ENCODE data around the gene CUBN.

CUBN gene

DNA sequence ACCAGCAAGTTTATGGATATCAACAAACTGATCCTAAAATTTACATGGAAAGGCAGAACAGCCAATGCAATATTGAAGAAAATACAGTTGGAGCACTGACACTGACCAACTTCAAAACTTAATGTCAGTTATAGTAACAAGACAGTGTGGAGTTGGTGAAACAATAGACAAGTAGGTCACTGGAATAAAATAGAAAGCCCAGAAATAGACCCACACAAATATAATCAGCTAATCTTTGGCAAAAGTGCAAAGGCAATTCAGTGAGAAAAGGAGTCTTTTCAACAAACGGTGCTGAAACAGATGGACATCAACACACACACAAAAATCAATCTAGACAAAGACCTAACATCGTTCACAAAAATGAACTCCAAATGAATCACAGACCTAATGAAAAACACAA is 326.1 kb downstream of the CUBN start:
- Histone ChIP-seq H3K9me3 (no peaks in the 10 kb centered on the region), H3K27me3 (no peaks in the 10 kb centered on the region), H3K27ac (no peak overlapping the region), H3K36me3 (peaks cover 0 to 6% (median 0%) of the 10 kb centered on the region in 3 donors), H3K4me3 (no peak overlapping the region), H3K4me1 (peaks cover 0 to 12% (median 3%) of the 10 kb centered on the region in 4 donors)
- TF ChIP-seq, protein P1, sequence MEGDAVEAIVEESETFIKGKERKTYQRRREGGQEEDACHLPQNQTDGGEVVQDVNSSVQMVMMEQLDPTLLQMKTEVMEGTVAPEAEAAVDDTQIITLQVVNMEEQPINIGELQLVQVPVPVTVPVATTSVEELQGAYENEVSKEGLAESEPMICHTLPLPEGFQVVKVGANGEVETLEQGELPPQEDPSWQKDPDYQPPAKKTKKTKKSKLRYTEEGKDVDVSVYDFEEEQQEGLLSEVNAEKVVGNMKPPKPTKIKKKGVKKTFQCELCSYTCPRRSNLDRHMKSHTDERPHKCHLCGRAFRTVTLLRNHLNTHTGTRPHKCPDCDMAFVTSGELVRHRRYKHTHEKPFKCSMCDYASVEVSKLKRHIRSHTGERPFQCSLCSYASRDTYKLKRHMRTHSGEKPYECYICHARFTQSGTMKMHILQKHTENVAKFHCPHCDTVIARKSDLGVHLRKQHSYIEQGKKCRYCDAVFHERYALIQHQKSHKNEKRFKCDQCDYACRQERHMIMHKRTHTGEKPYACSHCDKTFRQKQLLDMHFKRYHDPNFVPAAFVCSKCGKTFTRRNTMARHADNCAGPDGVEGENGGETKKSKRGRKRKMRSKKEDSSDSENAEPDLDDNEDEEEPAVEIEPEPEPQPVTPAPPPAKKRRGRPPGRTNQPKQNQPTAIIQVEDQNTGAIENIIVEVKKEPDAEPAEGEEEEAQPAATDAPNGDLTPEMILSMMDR (IDR thresholded peaks at IDR 0.05) = no peak
- intact Hi-C loops (cut with DNase I; ENCODE audit: low total_unique reads) = no loop called here
- no peak for DNase-seq

DNA sequence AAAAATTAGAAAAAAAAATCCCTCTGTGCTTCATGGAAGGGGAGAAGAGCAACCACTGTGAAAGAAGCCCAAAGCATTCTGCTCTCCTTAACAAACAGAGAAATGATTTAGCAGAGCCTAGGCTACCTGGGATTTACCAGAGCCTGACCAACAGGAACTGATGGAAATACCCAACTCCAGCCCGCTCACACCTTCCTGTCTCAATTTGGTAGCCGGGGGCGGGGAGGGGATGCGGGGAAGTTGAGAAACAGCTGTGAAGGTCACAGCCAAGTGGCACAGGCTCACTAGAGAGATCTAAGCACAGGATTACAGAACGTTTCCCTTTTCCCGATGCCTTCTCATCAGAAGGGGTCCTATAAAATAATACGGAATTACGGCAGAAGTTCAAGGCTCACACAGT is 330.0 kb downstream of the CUBN start:
- H3K4me1 ChIP-seq = peaks cover 0 to 12% (median 3%) of the 10 kb centered on the region in 4 donors
- no peak overlapping the region for H3K27ac ChIP-seq
- intact Hi-C loops (cut with DNase I; ENCODE audit: low total_unique reads) = no loop called here
- no peaks in the 10 kb centered on the region for H3K9me3 ChIP-seq
- TF ChIP-seq, protein P1 (IDR thresholded peaks at IDR 0.05) = no peak
- no peak overlapping the region for H3K4me3 ChIP-seq
- no peaks in the 10 kb centered on the region for H3K27me3 ChIP-seq
- no peak for DNase-seq
- H3K36me3 ChIP-seq = no peaks in the 10 kb centered on the region

DNA sequence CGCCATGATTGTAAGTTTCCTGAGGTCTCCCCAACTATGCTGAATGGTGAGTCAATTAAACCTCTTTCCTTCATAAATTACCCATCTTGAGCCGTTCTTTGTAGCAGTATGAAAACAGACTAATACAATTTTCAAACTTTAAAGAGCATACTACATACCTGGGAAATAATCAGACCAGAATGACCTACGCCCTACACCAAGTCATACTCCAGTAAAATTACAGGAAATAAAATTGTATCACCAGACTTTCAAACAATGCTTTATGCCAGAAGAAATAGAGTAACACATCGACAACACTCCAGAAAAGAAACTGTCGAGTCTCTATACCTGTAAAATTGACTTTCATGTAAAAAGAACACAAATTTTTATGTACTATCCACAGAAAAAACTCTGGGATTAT is 331.0 kb downstream of the CUBN start:
- Histone ChIP-seq H3K36me3 (no peaks in the 10 kb centered on the region), H3K4me1 (peaks cover 0 to 11% (median 2%) of the 10 kb centered on the region in 4 donors), H3K9me3 (no peaks in the 10 kb centered on the region), H3K27ac (no peak overlapping the region), H3K27me3 (no peaks in the 10 kb centered on the region), H3K4me3 (no peak overlapping the region)
- DNase-seq = no peak
- intact Hi-C loops (cut with DNase I; ENCODE audit: low total_unique reads) = no loop called here
- TF ChIP-seq, protein P1 (IDR thresholded peaks at IDR 0.05) = no peak

DNA sequence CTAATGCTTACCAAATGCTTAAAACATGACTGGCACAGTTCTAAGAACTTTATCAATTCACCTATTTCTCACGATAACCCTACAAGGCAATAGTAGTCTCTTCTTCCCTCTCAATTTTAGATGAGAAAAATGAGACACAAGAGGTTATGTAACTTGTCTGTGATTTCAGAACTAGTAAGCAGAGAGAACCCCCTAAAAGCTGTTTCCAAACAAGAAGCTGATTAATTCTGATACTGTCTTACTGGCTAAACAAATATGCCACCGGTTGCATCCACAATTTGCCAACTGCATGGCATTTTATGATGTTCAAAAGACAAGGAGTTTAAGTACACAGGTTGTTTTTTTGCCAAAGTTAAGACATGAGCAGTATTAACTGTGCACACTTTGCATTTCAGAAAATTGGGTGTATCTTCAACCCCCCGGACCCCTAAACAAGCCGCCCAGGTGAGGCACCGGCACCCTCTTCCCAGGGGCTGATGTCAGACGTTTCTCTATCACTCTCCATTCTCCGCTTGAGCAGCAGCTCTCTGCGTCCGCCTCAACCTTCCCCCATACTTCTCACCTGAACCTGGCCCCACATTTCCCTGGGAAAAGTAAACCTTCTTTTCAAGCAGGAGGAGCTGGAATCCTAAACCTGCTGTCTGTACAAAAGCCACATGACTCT is 334.1 kb downstream of the CUBN start:
- Histone ChIP-seq H3K4me3 (no peak overlapping the region), H3K27me3 (no peaks in the 10 kb centered on the region), H3K27ac (no peak overlapping the region), H3K9me3 (no peaks in the 10 kb centered on the region), H3K4me1 (peaks cover 0 to 15% (median 3%) of the 10 kb centered on the region in 4 donors), H3K36me3 (no peaks in the 10 kb centered on the region)
- intact Hi-C loops (cut with DNase I; ENCODE audit: low total_unique reads) = no loop called here
- TF ChIP-seq, protein P1 (IDR thresholded peaks at IDR 0.05) = no peak
- DNase-seq = no peak

DNA sequence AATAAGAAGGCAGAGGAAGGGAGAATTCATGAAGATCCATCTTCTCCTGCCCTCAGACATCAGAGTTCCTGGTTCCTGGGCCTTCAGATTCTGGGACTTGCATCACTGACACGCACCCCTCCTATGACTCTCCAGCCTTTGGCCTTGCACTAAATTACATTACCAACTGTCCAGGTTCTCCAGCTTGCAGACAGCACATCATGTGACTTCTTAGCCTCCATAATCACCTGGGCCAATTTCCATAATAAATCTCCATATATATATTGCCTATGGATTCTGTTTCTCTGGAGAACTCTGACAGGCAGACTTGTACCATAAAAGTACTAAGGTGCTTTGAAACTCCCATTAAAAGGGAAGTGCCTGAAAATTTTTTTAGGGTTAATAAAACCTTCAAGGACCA is 335.6 kb downstream of the CUBN start:
- Histone ChIP-seq H3K27me3 (no peaks in the 10 kb centered on the region), H3K27ac (no peak overlapping the region), H3K4me1 (peaks cover 0 to 28% (median 8%) of the 10 kb centered on the region in 4 donors), H3K9me3 (no peaks in the 10 kb centered on the region), H3K4me3 (no peak overlapping the region), H3K36me3 (no peaks in the 10 kb centered on the region)
- DNase-seq = no peak
- TF ChIP-seq, protein P1 (IDR thresholded peaks at IDR 0.05) = no peak
- intact Hi-C loops (cut with DNase I; ENCODE audit: low total_unique reads) = no loop called here
